ENCODE results near the gene GFRA3.

The GFRA3 gene

DNA sequence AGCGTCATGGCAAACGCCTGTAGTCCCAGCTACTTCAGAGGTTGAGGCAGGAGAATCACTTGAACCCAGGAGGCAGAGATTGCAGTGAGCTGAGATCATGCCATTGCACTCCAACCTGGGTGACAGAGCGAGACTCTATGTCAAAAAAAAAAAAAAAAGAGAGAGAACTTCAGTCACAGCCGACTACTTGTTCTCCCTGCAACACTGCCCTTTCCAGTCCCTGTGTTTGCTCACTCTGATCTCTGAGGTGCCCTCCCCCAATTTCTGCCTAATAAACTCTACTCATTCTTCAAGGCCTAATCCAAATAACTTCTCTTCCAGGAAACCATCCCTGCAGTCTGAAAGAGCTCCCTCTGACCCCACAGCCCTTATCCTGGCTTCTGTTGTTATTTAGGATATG, 28.1 kb downstream of the GFRA3 start:
- DNase-seq, result no peak

DNA sequence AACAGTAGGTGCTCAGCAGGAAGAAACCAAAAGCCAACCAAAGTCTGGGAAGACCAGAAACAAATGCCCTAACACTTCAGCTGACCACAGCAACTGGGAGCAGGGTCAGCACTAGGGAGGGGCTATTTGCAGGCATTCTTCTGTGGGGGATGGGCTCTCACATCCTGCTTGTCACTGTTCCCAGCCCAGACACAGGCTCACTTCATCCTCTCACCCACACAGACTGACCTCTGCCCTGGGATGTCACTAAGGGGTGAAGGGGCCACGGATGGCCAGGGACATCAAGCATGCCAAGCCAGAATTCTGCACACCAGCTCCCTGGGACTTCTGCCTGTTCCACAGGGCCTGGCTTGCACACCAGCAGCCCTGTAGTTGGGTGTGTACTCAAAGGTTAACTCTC, 28.7 kb downstream of the GFRA3 start:
- no peak for DNase-seq

DNA sequence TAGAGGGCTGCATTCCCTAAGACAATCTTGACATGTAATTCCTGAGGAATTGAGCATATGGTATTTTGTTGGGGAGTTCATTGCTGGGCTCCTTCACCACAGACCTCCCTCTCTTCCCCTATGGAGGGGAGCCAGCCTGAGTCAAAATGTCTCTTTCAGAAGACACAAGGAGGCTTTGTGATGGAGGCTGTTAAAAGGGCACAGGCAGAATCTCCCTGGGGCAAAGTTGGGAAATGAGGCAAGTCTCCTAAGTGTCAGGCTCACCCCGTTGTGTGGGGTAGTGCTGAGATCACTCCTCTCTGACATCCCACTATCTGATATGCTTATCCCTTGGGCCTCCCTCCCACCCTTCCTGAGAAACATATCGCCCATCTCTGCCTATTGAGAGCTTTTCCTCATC, 30.6 kb downstream of the GFRA3 start:
- DNase-seq, result no peak

DNA sequence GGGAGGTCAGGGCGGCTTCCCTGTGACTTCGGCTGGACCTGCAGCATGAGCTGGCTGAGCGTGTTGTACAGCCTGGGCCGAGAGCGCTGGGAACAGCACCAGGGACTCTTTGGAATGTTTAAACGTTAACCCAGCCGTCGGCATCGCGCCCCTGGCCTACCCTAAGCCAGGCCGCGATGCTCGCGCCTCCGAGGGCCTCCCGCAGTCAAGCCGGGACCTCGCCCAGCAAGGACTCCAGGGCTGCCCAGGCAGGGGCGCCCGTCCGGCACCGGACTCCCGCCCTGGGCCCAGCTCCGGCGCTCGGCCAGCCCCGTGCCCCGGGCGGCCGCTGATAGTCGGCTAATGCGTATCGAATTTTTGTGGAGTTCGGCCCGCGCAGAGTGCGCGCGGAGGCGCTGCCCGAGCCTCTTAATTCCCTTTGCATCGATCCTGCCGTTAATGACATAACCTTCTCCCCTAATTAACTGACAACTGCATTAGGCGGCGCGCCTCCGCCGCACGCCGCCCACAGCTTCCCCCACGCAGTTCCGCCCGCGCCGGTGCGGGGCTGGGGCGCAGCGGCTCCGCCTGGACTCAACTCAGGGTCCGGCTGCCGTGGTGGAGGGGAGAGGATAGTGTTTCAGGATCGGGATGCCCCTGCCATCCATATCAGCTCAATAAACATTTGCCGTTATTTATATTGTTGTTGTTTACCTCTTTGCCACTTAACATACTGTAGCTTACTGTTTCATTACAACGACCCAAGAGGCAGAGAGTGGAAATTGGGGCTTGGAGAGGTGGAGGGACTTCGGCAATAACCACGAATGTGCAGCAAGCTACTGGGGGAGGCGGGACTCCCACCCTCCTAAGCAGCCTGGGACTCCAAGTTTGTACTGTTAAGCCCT, 32.5 kb downstream of the GFRA3 start:
- peak in 1 of 2 donors; percentile 6 for DNase-seq

DNA sequence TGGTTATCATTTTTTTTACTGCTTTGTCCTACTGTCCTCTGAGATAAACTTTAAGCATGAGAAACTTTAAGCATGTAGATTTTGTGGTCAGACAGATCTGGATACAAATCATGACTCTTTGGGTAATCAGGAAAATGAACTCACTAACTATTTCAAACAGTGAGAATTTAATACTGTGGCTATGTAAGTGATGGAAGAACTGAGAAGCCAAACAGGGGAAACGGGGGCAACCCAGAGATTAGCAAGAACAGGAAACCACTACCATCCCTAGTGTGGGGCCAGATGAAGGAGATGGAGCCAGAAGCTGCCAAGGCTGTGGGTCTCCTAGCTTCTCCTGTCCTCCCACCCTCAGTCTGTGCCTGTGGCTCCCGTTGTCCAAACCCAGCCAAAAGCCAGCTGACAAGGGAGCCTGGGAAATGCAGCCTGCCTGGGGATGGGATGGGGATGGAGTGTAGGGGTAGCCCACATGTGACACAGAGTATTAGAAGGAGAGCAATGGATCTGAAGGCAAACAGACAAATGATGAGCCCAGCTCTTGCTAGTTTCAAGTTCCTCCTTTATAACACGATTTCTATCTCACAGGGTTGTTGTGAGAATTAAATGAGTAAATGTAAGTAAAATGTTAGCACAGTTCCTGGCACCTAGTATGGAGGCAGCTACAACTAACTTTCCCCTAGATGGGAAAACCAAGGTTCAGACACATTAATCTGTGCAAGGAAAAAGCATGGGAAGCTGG, 33.6 kb downstream of the GFRA3 start:
- DNase-seq, result no peak

DNA sequence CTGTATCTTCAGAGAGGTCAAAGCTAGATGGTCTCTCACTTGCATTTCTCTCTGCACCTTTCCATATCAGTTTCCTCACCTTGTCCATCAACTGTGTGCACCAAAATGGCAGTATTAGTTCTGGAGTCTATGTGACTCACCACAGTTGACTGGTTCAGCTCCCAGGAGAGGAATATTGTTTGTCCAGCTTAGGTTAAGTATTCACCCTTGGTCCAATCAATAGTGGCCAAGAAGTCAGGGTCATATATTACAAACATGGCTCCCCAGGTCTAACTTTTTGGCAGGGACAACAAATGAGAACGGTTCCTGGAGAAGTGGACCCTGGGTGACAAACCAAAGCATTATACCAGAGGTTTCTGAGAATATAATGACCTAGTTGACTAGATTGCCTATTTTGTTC, 36.4 kb downstream of the GFRA3 start:
- no peak for DNase-seq

DNA sequence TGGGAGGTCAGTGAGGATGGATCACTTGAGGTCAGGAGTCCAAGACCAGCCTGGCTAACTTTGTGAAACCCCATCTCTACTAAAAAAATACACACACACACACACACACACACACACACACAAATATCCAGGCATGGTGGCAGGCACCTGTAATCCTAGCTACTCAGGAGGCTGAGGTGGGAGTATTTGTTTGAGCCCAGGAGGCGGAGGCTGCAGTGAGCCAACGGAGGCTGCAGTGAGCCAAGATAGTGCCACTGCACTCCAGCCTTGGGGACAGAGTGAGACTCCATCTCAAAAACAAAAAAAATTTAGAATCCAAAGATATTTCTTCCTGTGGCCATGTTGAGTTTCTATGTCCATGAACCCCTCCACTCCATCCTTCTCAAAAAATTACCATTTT, 39.8 kb downstream of the GFRA3 start:
- DNase-seq, result no peak

DNA sequence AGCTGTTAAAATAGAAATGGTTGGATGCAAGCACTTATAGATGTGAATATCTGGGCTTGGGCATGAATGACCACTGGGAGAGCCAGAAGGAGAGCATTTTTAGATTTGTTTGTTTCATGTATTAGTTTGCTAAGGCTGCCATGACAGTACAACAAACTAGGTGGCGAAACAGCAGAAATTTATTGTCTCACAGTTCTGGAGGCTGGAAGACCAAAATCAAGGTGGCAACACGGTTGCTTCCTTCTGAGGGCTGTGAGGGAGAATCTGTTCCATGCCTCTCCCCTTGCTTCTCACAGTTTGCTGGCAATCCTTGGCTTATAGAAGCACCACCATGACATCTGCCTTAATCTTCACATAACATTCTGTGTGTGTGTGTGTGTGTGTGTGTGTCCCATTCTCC, 41.1 kb downstream of the GFRA3 start:
- no peak for DNase-seq

DNA sequence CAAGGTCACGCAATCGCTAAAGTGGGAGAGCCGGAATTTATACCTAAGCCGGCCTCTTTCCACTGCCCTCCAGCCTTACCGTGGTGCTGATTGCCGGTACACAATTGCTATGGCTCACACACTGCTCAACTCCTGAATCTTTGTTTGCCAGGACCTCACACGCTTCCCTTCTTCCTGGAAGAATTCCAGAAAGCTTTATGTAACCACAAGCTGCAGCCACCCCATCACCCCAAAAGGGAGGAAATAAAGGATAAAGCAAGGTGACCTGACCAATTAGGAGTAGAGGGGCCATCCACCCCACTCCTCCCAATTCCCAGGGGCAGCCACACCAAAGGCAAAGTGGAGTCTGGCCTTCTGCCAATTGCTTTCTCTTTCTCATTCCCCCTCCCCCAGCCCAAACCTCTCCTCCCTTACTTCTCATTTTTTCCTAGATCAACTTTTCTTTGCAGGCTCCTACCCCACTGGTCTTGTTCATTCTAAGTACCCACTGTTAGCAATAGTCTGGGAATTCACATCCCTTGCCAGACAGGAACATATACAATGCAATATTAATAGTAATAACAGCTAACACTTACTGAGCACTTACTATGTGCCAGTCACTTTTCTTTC, 43.3 kb downstream of the GFRA3 start:
- no peak for DNase-seq

DNA sequence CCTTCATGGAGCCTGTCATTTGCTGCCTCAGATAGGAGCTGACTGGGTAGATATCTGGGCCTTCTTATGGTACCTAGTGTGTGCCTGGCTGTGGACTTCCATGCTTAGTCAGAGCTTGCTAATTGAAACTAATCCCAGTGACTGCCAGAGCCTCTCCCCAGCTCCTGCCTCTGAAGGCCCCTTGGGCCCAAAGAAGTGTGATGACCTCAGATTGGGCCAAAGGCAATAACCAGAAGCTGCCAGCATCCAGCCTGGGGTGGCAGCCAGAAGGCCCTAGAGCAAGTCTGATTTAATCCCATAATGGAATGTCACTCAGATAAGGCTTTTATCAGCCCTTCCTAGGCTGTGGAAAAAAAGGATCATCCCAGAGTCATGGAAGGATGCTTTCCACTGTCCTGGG, 44.2 kb downstream of the GFRA3 start:
- DNase-seq, result no peak

DNA sequence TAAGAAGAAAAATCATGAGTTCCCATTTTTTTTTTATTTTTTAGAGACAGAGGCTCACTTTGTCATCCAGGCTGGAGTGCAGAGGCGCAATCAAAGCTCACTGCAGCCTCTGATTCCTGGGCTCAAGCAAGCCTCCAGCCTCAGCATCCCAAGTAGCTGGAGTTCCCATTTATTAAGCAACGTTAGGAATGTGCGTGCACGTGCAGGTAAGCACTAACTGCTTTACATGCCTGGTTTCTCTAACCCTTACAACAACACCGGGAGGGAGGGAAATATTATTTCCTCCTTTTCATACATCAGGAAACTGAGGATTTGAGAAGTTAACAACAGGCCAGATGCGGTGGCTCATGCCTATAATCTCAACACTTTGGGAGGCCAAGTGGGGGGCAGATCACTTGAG, 45.0 kb downstream of the GFRA3 start:
- DNase-seq, result no peak

DNA sequence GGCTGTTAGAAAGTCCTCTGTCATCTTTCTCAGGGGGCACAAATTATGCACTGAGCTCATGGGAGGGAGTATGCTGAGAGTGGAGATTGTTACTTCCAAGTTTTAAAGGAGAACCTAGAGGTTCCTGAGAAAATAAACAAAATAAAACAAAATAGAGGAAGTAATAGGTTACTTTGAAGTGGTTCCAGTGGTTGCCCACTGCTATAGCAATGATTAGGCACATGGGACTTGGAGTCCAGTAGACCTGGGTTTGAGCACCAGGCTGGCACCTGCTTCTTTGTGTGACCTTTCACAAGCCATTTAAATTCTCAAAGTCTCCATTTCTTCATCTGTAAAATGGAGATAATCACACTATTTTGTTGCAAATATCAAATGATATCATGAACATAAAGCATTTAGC, 47.5 kb downstream of the GFRA3 start:
- DNase-seq, result no peak

DNA sequence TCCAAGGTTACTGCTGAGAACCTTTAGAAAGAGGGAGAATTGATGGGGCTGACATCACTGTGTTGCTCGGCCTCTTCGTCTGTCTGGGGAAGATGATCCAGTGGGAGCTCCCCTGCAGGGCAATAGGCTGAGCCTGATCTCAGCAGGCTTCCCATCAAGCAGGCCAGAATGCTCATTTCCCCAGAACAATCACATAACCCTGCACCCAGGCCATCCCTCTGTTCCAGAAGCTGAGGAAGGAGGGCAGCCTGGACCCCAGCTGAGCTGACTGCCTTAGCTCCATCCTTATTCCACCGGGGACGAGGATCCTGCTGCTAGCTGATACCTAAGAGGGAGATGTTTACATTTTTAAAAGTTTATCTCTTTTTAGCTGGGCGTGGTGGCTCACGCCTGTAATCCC, 49.7 kb downstream of the GFRA3 start:
- DNase-seq, result no peak

DNA sequence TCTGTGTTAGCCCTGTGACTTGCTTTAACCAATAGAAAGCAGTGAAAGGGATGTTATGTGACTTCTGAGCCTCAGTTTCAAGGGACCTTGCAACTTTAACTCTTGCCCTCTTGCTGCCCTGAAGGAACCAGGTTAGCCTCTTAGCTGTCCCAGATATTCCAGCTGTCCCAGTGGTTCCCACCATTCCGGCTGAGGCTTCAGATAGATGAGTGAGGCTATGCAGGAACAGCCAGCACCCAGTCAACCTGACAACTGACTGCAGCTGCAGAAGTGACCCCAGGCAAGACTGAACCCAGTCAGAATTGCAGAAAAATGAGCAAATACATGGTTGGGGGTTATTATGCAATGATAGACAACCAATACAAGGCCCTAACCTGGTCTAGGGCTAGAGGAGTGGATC, 50.9 kb downstream of the GFRA3 start:
- DNase-seq, result no peak

DNA sequence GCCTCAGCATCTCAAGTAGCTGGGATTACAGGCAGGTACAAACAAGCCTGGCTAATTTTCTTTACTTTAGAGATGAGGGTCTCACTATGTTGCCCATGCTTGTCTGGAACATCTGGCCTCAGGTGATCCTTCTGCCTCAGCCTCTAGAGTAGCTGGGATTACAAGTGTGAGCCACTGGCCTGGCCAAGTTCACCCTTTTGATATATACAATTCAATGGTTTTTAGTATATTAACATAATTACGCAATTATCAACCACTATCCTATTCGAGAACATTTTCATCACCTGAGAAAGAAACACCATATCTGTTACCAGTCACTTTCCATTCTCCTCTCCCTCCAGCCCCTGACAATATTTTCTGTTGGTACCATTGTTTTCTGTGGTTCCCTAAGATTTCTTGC, 57.6 kb downstream of the GFRA3 start:
- DNase-seq, result no peak

DNA sequence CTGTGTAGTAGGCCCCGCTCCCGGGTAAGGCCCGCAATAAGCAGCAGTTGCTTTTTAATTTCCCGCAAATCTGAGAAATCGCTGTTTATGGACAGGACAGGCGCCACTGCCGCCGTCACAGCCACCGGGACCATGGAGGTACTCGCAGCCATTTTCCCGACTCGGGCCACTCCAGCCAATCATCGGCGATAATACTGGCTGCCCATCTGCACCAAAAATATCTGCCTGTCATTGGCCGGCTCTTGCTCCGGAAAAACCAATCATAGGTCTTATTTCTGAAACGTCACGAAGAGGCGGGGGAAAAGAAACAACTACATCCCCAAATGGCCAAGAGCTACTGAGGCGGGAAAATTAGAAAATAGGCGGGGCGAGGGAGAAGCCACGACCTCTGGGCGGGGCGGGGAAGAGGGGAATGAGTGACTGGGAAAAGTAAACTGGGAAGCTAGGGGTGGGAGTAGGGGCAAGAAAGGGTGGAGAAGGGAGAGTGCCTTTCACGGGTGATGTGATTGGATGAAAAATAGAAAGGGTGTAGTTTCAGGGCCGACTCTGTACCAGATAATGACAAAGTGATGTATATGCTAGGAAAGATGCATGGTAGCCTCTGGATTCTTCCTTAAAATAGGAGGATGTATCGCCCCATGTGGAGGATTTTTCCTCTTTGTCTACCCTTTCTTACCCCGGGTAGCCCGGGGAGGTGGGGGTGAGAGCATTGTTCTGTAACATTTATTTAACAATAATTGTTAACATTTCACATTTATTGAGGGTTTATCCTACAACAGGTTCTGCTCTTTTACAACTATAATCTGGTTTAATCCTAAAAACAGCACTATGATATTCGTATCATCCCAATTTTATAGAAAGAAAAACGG, 61.0 kb downstream of the GFRA3 start, which contains the start of gene CDC23:
CDC23 (minus strand) TSS at position 163 of the 869 bp plus-strand sequence; CDS start at position 152, 11 bp downstream.
- peak; percentile 95 to 97 for DNase-seq

DNA sequence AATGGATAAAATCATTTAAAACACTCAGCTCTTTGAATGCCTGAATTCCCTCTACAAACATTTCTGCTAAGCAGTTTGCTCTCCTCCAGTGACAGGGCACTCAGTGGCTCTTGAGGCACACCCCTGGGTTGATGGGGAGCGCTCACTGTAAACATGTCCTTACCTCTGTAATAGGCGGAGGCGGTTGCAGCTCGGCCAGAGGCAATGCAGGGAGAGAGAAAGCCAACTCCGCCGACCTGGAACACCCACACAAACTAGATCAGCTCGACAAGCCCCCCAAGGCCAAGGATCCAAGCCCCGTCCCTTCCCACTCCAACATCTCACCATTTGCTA, 61.6 kb downstream of the GFRA3 start:
- DNase-seq, result no peak

DNA sequence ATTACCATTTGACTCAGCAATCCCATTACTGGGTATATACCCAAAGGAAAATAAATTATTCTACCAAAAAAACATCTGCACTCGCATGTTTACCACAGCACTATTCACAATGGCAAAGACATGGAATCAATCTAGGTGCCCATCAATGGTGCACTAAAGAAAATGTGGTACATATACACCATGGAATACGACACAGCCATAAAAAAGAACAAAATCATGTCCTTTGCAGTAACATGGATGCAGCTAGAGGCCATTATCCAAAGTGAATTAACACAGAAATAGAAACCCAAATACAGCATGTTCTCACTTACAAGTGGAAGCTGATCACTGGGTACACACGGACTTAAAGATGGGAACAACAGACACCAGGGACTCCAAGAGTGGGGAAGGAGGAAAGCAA, 63.4 kb downstream of the GFRA3 start:
- no peak for DNase-seq
